K562 (cell line): ENCODE data around the gene EFHC1. TPM values are rescaled to one million over a fixed set of nuclear protein-coding genes. Genes with fewer than 3 reads are reported as not detected.
A peak's percentile ranks its signal among the peaks of the same experiment; 100 is the strongest.

Experiments used
- BRF2 ChIP-seq: IDR thresholded peaks from 3 replicates; pipeline ENCODE4 v1.6.1; 2011; ENCODE audit warnings: borderline replicate concordance, mild to moderate bottlenecking; ENCODE audit not compliant: insufficient read length, insufficient read depth
- HSF4 ChIP-seq: fragments of 250-450 bp; sonication (Bioruptor Pico); IDR thresholded peaks from 2 replicates; pipeline ENCODE4 v2.1.2; 2022; ENCODE audit warnings: mild to moderate bottlenecking, moderate library complexity, borderline replicate concordance
- JUND ChIP-seq, 2 experiments: IDR thresholded peaks; 2 replicates in 1 of 2; 3 replicates in 1 of 2; pipeline ENCODE4 v1.6.1; 2011; ENCODE audit warnings: borderline replicate concordance in 2 of 2, low read depth in 2 of 2, low read length in 2 of 2, improper control_type of control experiment in 1 of 2, missing biosample characterization in 1 of 2, missing genetic modification characterization in 1 of 2, missing genetic modification reagents in 1 of 2
- MBD1 ChIP-seq: fragments of 250-450 bp; sonication (Bioruptor Pico); IDR thresholded peaks from 2 replicates; pipeline ENCODE4 v1.8.0; 2022; ENCODE audit warnings: inconsistent platforms
- MCM7 ChIP-seq, 2 experiments: fragments of 450-650 bp; IDR thresholded peaks; 2 replicates each; pipeline ENCODE4 v1.6.1; 2016 to 2018
- NCOA4 ChIP-seq: fragments of 450-650 bp; IDR thresholded peaks from 2 replicates; pipeline ENCODE4 v1.6.1; 2018; ENCODE audit warnings: mild to moderate bottlenecking; ENCODE audit not compliant: partially characterized antibody
- NCOR1 ChIP-seq: fragments of 450-650 bp; IDR thresholded peaks from 2 replicates; pipeline ENCODE4 v1.6.1; 2016; ENCODE audit warnings: mild to moderate bottlenecking, moderate library complexity
- NR0B1 ChIP-seq: fragments of 450-650 bp; IDR thresholded peaks from one replicate; pipeline ENCODE4 v1.6.1; 2018; ENCODE audit warnings: mild to moderate bottlenecking, moderate library complexity; ENCODE audit not compliant: partially characterized antibody
- PBX2 ChIP-seq, 2 experiments: IDR thresholded peaks in 1 of 2; conservative IDR thresholded peaks in 1 of 2; 2 replicates each; pipeline ENCODE4 v1.6.1; 2016; ENCODE audit warnings: low read depth in 2 of 2, mild to moderate bottlenecking in 1 of 2, missing compliant biosample characterization in 1 of 2, missing genetic modification characterization in 1 of 2, moderate library complexity in 1 of 2
- RFX5 ChIP-seq: IDR thresholded peaks from 2 replicates; pipeline ENCODE4 v1.6.1; 2011; ENCODE audit warnings: low read depth, mild to moderate bottlenecking, improper control_type of control experiment, low read length
- STAT5B ChIP-seq: fragments of 250-450 bp; sonication (Bioruptor Pico); IDR thresholded peaks from 2 replicates; pipeline ENCODE4 v1.8.0; 2021; ENCODE audit warnings: mild to moderate bottlenecking, inconsistent platforms
- TEAD1 ChIP-seq, 2 experiments: fragments of 450-650 bp in 1 of 2; sonication (generic) in 1 of 2; formaldehyde crosslinking; IDR thresholded peaks; 2 replicates each; pipeline versions ENCODE4 v1.4.0 to v1.8.0; 2020 to 2022; ENCODE audit warnings: mild to moderate bottlenecking in 2 of 2, missing genetic modification reagents in 1 of 2
- ZBED1 ChIP-seq: IDR thresholded peaks from 2 replicates; pipeline ENCODE4 v1.6.1; 2014
- ZBTB26 ChIP-seq: fragments of 450-650 bp; formaldehyde crosslinking; IDR thresholded peaks from 2 replicates; pipeline ENCODE4 v1.4.0; 2022; ENCODE audit warnings: missing genetic modification characterization
- ZNF639 ChIP-seq, 2 experiments: fragments of 200-800 bp in 1 of 2; sonication (Bioruptor generic) in 1 of 2; sonication (generic) in 1 of 2; formaldehyde crosslinking in 1 of 2; IDR thresholded peaks in 1 of 2; conservative IDR thresholded peaks in 1 of 2; 2 replicates each; pipeline versions ENCODE4 v1.5.0 to v1.6.1; 2016 to 2020; ENCODE audit warnings: missing compliant biosample characterization in 1 of 2, missing genetic modification characterization in 1 of 2, missing genetic modification reagents in 1 of 2
- polyA plus RNA-seq, 8 experiments: library from polyadenylated mRNA; depleted of rRNA in 4 of 8; stranded (reverse) in 5 of 8; unstranded in 3 of 8; fragments of >200 nt; fragmentation: Nextera tagmentation in 2 of 8; fragmentation: Illumina TruSeq in 1 of 8; extraction: Ambion mirVana in 2 of 8; extraction: Trizol in 1 of 8; gene quantifications; 2 replicates each; pipeline versions ENCODE4 v1.2.1 to v1.2.3, GENCODE V29; 2011 to 2014; ENCODE audit warnings: inconsistent platforms in 1 of 8, missing spikeins in 1 of 8
- total RNA-seq, 7 experiments: library from RNA; depleted of rRNA in 6 of 7; stranded (reverse); fragments of >200 nt in 6 of 7; fragmentation: Illumina TruSeq in 2 of 7; extraction: Trizol in 2 of 7; gene quantifications; 2 replicates each; pipeline versions ENCODE4 v1.2.1 to v1.2.3, GENCODE V29; 2011 to 2021; ENCODE audit warnings: low replicate concordance in 1 of 7

Gene EFHC1
- total and polyA plus RNA-seq, 9 of the 15 experiments (the other 6 are each of a cell fraction or from before 2014, with no cell fraction given) = 9.5 to 31.0 (median 14.9) TPM

- TF ChIP-seq NCOA4 (no peak), PBX2 (CRISPR knock-in tag; IDR thresholded peaks at IDR 0.05; ENCODE audit: low read depth) (no peak), PBX2 (tag; conservative IDR thresholded peaks at IDR 0.05; ENCODE audit: low read depth) (no peak), MBD1 (no peak), NR0B1 (no peak), NCOR1 (no peak), ZBED1 (no peak), TEAD1 (CRISPR knock-in tag; IDR thresholded peaks at IDR 0.05) (no peak), BRF2 (no peak), HSF4 (CRISPR knock-in tag) (no peak), RFX5 (no peak), ZBTB26 (CRISPR knock-in tag) (no peak), JUND (IDR thresholded peaks at IDR 0.05; ENCODE audit: borderline replicate concordance, low read depth, low read length) (peak; percentile 78; the same call in 1 of the 2 replicates), JUND (tag; IDR thresholded peaks at IDR 0.05; ENCODE audit: borderline replicate concordance, low read depth, low read length) (peak; percentile 68; the same call in 2 of the 3 replicates), MCM7 (IDR thresholded peaks at IDR 0.05) (no peak), STAT5B (CRISPR knock-in tag) (no peak), ZNF639 (CRISPR knock-in tag; conservative IDR thresholded peaks at IDR 0.05 in 1 of 2, IDR thresholded peaks at IDR 0.05 in 1 of 2) (peak in 1 of 2 experiments; percentile 52; a peak in 1 of 4 replicates)
Measured at GRCh38 chr6:52511572-52512151, 91.5 kb downstream of the EFHC1 start (continued).
